Colonic mucosa (tissue), 4 donors: Measurements from ENCODE around the gene OR1J4. TPM values are rescaled to one million over a fixed set of nuclear protein-coding genes. Genes with fewer than 3 reads are reported as not detected.

Experiments
- DNase-seq: peaks from one replicate; pipeline ENCODE4 v3.0.0-alpha.2; 2020
- H3K27ac ChIP-seq: fragments of 200-600 bp; one replicate; pipeline ENCODE4 v1.8.0; 2021
- H3K27me3 ChIP-seq: fragments of 200-600 bp; one replicate; pipeline ENCODE4 v1.8.0; 2021
- H3K36me3 ChIP-seq: fragments of 200-600 bp; one replicate; pipeline ENCODE4 v1.8.0; 2021
- H3K4me1 ChIP-seq: fragments of 200-600 bp; one replicate; pipeline ENCODE4 v1.8.0; 2021; ENCODE audit warnings: mild to moderate bottlenecking
- H3K4me3 ChIP-seq: fragments of 200-600 bp; one replicate; pipeline ENCODE4 v1.8.0; 2021
- H3K9ac ChIP-seq, 2 donors: one replicate each; pipeline ENCODE4 v1.7.0; 2013; ENCODE audit warnings: control low read depth in 2 of 2, low read depth in 2 of 2, low read length in 2 of 2
- H3K9me3 ChIP-seq: fragments of 200-600 bp; one replicate; pipeline ENCODE4 v1.8.0; 2021
- intact Hi-C: fragments of 100-400 bp; cut with DNase I; formaldehyde crosslinking; loops from one replicate; pipeline ENCODE4 v1.14.1; 2022
- total RNA-seq, 2 donors: library from RNA; stranded (reverse); fragmentation: NEBNext Ultra II Directional in 1 of 2; extraction: Animal tissue kit (Norgen Biotek cat#: 25700) in 1 of 2; gene quantifications; one replicate each; pipeline ENCODE4 v1.2.1, GENCODE V29; 2021
- TF ChIP-seq, protein P1 (sequence below): fragments of 200-600 bp; IDR thresholded peaks from one replicate; pipeline ENCODE4 v1.8.0; 2022; ENCODE audit warnings: antibody characterized with exemption, mild to moderate bottlenecking
- donor health status: healthy.
- donor health status: DM: no; HTN: no; CAD: no.
- donor health status: DM: no; HTN: no; CAD: no.

Gene OR1J4, protein sequence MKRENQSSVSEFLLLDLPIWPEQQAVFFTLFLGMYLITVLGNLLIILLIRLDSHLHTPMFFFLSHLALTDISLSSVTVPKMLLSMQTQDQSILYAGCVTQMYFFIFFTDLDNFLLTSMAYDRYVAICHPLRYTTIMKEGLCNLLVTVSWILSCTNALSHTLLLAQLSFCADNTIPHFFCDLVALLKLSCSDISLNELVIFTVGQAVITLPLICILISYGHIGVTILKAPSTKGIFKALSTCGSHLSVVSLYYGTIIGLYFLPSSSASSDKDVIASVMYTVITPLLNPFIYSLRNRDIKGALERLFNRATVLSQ
- total RNA-seq = not detected

DNA sequence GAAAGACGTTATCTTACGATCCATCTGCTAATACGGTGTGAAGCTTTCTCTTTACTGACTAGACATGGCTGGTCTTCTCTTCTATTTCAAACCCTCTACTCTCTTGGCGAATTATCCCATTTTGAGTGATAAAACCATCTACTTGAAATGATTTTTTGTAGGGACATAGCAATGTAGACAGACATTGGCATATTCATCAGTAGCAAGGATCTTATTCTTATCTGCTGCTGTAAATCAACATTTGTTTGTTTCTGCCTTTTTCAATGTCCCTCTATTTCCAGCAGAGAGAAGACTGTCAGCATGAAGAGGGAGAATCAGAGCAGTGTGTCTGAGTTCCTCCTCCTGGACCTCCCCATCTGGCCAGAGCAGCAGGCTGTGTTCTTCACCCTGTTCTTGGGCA is at the start of gene OR1J4:
Gene OR1J4, plus strand, starts transcription at position 301 of the 400 bp plus-strand sequence. Its CDS starts 0 bp downstream, at position 301.
- no peak within 1 kb of the TSS for H3K4me3 ChIP-seq
- TF ChIP-seq, protein P1, sequence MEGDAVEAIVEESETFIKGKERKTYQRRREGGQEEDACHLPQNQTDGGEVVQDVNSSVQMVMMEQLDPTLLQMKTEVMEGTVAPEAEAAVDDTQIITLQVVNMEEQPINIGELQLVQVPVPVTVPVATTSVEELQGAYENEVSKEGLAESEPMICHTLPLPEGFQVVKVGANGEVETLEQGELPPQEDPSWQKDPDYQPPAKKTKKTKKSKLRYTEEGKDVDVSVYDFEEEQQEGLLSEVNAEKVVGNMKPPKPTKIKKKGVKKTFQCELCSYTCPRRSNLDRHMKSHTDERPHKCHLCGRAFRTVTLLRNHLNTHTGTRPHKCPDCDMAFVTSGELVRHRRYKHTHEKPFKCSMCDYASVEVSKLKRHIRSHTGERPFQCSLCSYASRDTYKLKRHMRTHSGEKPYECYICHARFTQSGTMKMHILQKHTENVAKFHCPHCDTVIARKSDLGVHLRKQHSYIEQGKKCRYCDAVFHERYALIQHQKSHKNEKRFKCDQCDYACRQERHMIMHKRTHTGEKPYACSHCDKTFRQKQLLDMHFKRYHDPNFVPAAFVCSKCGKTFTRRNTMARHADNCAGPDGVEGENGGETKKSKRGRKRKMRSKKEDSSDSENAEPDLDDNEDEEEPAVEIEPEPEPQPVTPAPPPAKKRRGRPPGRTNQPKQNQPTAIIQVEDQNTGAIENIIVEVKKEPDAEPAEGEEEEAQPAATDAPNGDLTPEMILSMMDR = no peak
- H3K27me3 ChIP-seq = no peaks in the 10 kb centered on the region
- no peaks in the 10 kb centered on the region for H3K4me1 ChIP-seq
- no peak within 1 kb of the TSS for H3K27ac ChIP-seq
- no peak for DNase-seq
- H3K36me3 ChIP-seq = no peaks in the 10 kb centered on the region
- H3K9me3 ChIP-seq = no peaks in the 10 kb centered on the region
- no peak within 1 kb of the TSS for H3K9ac ChIP-seq
- intact Hi-C loops = no loop called here

DNA sequence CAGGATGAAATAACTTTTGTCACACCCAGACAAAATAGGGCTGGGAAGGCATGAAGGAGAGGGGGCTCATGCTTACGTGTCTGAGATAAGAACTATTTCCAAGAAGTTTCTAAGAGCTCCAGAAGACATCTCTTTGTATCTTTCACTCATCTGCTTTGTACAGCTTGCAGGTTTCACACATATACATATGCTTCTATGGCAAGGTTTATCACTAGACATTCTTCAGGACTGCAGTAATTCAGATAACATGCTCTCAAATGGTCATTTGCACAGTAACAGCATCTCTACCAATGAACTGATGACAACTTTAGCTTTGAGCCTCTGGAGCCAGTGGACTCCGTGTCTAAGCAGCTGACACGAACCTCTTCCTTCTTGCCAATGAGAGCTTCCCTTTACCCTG is 44.4 kb upstream of the OR1J4 start:
- Histone ChIP-seq H3K4me3 (no peak overlapping the region), H3K27ac (no peak overlapping the region), H3K9ac (no peak overlapping the region), H3K4me1 (no peaks in the 10 kb centered on the region), H3K27me3 (no peaks in the 10 kb centered on the region), H3K9me3 (no peaks in the 10 kb centered on the region), H3K36me3 (no peaks in the 10 kb centered on the region)
- intact Hi-C loops = no loop called here
- TF ChIP-seq, protein P1 = no peak
- no peak for DNase-seq

DNA sequence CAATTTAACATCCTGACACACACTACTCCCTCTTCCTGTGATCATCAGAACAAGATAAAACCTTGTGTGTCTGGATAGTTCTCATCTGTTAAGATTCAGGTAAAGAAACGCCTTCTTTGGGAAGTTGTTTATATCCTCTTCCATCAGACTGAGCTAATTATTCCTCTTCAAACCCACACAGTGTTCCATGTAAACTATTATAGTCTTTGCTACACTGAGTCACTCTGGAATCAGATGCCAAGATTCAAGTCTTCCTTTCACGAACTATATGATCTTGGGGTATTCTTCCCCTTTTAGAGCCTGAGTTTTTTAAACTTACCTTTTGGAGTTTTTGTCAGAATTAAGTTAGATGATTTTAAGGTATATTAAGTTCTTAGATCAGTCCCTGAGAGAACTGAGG is 43.2 kb upstream of the OR1J4 start:
- TF ChIP-seq, protein P1 = no peak

DNA sequence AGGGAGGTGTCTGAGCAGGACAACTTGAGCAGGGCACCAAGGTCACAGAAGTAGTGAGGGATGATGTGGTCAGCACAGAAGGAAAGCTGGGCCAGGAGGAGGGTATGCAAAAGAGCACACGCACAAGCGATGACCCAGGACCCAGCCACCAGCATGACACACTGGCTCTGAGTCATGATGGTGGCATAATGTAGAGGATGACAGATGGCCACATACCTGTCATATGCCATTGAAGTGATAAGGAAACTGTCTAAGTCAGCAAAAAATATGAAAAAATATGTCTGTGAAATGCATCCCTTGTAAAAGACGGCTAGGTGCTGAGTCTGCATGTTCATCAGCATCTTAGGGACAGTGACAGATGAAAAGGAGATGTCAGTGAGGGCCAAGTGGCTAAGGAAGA is 41.6 kb upstream of the OR1J4 start:
- DNase-seq = no peak
- TF ChIP-seq, protein P1 = no peak
- H3K27me3 ChIP-seq = no peaks in the 10 kb centered on the region
- H3K27ac ChIP-seq = no peak overlapping the region
- no peak overlapping the region for H3K9ac ChIP-seq
- H3K36me3 ChIP-seq = no peaks in the 10 kb centered on the region
- H3K4me1 ChIP-seq = no peaks in the 10 kb centered on the region
- no peaks in the 10 kb centered on the region for H3K9me3 ChIP-seq
- intact Hi-C loops = no loop called here
- H3K4me3 ChIP-seq = no peak overlapping the region

More for the DNA sequence above, 43.2 kb upstream of the OR1J4 start:
- Histone ChIP-seq H3K4me1 (no peaks in the 10 kb centered on the region), H3K27ac (no peak overlapping the region), H3K9me3 (no peaks in the 10 kb centered on the region), H3K36me3 (no peaks in the 10 kb centered on the region), H3K4me3 (no peak overlapping the region), H3K27me3 (no peaks in the 10 kb centered on the region), H3K9ac (no peak overlapping the region)
- DNase-seq = no peak
- intact Hi-C loops = no loop called here

DNA sequence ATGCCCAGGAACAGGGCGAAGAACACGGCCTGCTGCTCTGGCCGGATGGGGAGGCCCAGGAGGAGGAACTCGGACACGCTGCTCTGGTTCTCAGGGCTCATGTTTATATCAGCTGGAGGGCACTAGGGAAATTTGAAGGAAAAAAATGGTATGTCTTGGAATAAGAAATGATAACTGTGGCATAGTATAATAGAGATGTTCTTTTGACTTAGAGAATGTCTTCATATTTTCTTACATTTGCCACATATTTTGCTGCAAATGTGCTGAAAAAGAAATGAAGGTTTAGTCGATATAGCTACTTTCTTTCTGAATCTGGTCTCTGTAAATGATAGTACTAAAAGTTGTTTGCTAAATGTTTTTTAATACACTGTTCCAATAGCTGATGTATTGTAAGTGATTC is 41.1 kb upstream of the OR1J4 start, which contains the start of gene OR1J1:
Gene OR1J1, minus strand, starts transcription at position 101 of the 400 bp plus-strand sequence. Its CDS starts 0 bp downstream, at position 101.
- no peak within 1 kb of the TSS for H3K9ac ChIP-seq
- H3K27ac ChIP-seq = no peak within 1 kb of the TSS
- TF ChIP-seq, protein P1 = no peak
- intact Hi-C loops = no loop called here
- no peaks in the 10 kb centered on the region for H3K27me3 ChIP-seq
- H3K4me1 ChIP-seq = no peaks in the 10 kb centered on the region
- no peak within 1 kb of the TSS for H3K4me3 ChIP-seq
- no peaks in the 10 kb centered on the region for H3K36me3 ChIP-seq
- no peak for DNase-seq
- H3K9me3 ChIP-seq = no peaks in the 10 kb centered on the region
